PC-3 (cell line): ENCODE data around the gene DAAM2.

Experiments
- EZH2 ChIP-seq: fragments of 300-600 bp; sonication (generic); IDR thresholded peaks from one replicate; pipeline ENCODE4 v1.6.1; 2017; ENCODE audit warnings: antibody characterized with exemption, mild to moderate bottlenecking, low read length; ENCODE audit not compliant: unreplicated experiment
- EZH2phosphoT487 ChIP-seq: fragments of 300-600 bp; sonication (generic); IDR thresholded peaks from 2 replicates; pipeline ENCODE4 v1.6.1; 2018; ENCODE audit warnings: mild to moderate bottlenecking, antibody characterized with exemption, low read length, borderline replicate concordance
- TF ChIP-seq, protein P1 (sequence below): fragments of 300-600 bp; sonication (generic); conservative IDR thresholded peaks from 2 replicates; pipeline ENCODE4 v1.5.1; 2017; ENCODE audit warnings: antibody characterized with exemption, low read depth, mild to moderate bottlenecking, low read length

DNA sequence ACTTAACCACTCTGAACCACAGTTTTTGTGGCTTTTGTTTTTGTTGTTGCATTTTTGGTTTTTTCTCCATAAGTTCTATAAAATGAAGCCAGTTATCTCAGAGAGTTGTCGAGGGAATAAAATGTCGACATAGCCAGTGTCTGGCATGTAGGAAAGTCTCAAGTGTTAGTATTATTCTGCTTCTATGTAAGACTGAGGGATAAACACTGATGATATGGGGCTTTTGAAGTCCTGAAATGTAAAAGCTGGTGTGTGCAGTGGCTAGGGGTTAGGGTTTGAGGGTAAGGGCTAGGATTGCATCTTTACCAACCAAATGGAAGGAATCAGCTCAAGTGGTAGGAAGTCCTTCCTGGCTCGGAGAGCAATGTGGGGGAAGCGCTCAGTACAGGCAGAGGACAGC is 59.2 kb downstream of the DAAM2 start:
- TF ChIP-seq, protein P1, sequence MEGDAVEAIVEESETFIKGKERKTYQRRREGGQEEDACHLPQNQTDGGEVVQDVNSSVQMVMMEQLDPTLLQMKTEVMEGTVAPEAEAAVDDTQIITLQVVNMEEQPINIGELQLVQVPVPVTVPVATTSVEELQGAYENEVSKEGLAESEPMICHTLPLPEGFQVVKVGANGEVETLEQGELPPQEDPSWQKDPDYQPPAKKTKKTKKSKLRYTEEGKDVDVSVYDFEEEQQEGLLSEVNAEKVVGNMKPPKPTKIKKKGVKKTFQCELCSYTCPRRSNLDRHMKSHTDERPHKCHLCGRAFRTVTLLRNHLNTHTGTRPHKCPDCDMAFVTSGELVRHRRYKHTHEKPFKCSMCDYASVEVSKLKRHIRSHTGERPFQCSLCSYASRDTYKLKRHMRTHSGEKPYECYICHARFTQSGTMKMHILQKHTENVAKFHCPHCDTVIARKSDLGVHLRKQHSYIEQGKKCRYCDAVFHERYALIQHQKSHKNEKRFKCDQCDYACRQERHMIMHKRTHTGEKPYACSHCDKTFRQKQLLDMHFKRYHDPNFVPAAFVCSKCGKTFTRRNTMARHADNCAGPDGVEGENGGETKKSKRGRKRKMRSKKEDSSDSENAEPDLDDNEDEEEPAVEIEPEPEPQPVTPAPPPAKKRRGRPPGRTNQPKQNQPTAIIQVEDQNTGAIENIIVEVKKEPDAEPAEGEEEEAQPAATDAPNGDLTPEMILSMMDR, result no peak
- TF ChIP-seq EZH2, result no peak
- no peak for TF ChIP-seq EZH2phosphoT487
